Measurements from ENCODE around the gene PRR15L. TPM values are rescaled to one million over a fixed set of nuclear protein-coding genes. Genes with fewer than 3 reads are reported as not detected.

The PRR15L gene
- total and polyA plus RNA-seq, 2 of the 8 experiments (the other 6 are each of a cell fraction or from before 2014, with no cell fraction given): 0.26 to 1.1 TPM

DNA sequence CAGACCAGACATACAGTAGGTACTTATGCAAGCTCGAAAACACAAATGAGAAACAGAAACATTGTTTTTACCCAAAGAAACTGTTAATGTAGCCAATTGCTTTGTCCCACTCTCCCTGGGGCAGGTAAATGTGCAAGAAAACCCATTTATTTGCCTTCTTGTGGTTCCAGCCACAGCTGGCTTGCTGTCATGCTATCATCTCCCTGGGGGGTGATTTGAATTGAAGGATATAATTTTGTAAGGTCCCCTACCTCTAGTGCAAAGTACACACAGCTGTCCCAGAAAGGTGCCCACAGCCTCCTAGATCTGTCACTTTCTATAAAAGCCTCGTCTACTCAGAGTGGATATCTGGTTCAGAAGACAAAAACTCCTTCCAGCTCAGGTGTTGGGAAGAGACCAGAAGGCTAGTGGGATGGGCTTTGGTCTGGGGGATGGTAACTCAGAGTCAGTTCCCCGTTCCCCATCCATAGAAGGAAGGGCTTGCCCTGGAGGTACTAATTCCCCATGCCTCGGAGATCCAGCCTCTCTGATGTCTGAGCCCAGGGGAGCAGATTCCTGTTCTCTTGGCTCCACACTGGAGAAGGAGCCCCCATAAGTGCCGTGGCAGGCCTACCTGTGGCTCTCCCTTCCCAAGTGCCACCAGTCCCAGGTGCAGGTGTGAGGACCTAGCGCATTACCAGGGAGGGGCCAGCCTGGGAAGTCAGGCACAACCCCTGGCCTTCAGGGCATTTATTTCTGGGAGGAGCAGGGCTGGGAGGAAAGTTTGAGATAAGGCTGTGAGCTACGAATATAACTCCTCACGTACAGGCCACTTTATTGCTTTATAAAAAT, 2.4 kb upstream of the PRR15L start:
- Histone ChIP-seq H3K79me2 (ENCODE audit: control insufficient read depth in 1 of 2, insufficient read depth in 2 of 2, low read length in 2 of 2) (no peaks in the 10 kb centered on the region), H3K27ac (ENCODE audit: low read depth, low read length) (no peak overlapping the region), H3K9ac (replicated peaks in 1 of 4; ENCODE audit: extremely low read depth in 1 of 4, low read depth in 3 of 4, low read length in 3 of 4) (no peak overlapping the region), H2BK5ac (ENCODE audit: low read depth, low read length) (no peak overlapping the region), H3K4me3 (ENCODE audit: extremely low read depth in 1 of 4, insufficient read depth in 2 of 4, low read depth in 3 of 4, low read length in 4 of 4) (no peak overlapping the region), H4K91ac (replicated peaks; ENCODE audit: insufficient read length, low read length) (no peak overlapping the region), H3K79me1 (ENCODE audit: low read depth, low read length) (no peaks in the 10 kb centered on the region), H2AK5ac (ENCODE audit: low read depth, low read length) (no peak overlapping the region), H3K23me2 (ENCODE audit: low read depth, low read length) (no peaks in the 10 kb centered on the region; the same call in 1 of the 2 replicates), H3K18ac (ENCODE audit: extremely low read depth, low read length) (no peak overlapping the region), H4K5ac (ENCODE audit: insufficient read length, low read depth, low read length) (no peak overlapping the region), H3K4me2 (ENCODE audit: insufficient read depth in 1 of 2, low read depth in 2 of 2, low read length in 2 of 2) (no peak overlapping the region), H4K20me1 (replicated peaks in 1 of 2; ENCODE audit: control insufficient read depth in 1 of 2, insufficient read depth in 2 of 2, low read length in 2 of 2) (no peaks in the 10 kb centered on the region), H3K14ac (ENCODE audit: insufficient read length) (no peak overlapping the region), H4K8ac (ENCODE audit: extremely low read depth, insufficient read depth, low read length) (no peak overlapping the region), H2BK12ac (ENCODE audit: low read depth, low read length) (no peak overlapping the region), H3K4ac (replicated peaks; ENCODE audit: insufficient read length, low read depth, low read length) (no peak overlapping the region), H3K4me1 (replicated peaks in 1 of 4; ENCODE audit: control insufficient read depth in 3 of 4, insufficient read depth in 4 of 4, low read length in 3 of 4) (peaks cover 0 to 20% (median 17%) of the 10 kb centered on the region in 4 experiments; a peak in 6 of 7 replicates), H2AFZ (ENCODE audit: low read length) (no peak overlapping the region), H2BK20ac (ENCODE audit: low read length) (no peak overlapping the region), H2BK120ac (replicated peaks; ENCODE audit: low read depth, low read length) (no peak overlapping the region), H3K23ac (ENCODE audit: insufficient read length) (no peak overlapping the region), H3K9me3 (ENCODE audit: insufficient read depth in 2 of 2, low read depth in 1 of 2, low read length in 1 of 2) (no peaks in the 10 kb centered on the region), H3K56ac (replicated peaks; ENCODE audit: insufficient read length, low read depth, low read length) (no peak overlapping the region), H3K27me3 (replicated peaks in 1 of 4; ENCODE audit: control insufficient read depth in 3 of 4, extremely low read depth in 1 of 4, insufficient read depth in 3 of 4, low read length in 3 of 4) (no peaks in the 10 kb centered on the region), H2BK15ac (ENCODE audit: low read length) (no peak overlapping the region), H3K36me3 (ENCODE audit: control insufficient read depth in 2 of 4, insufficient read depth in 4 of 4, low read length in 3 of 4) (no peaks in the 10 kb centered on the region)
- TF ChIP-seq MAFK (IDR thresholded peaks at IDR 0.05; ENCODE audit: low read depth, low read length) (no peak), NANOG (IDR thresholded peaks at IDR 0.05; ENCODE audit: insufficient read depth, low read depth, low read length, poor library complexity, severe bottlenecking) (no peak), HDAC6 (IDR thresholded peaks at IDR 0.05; ENCODE audit: low read depth, low read length) (no peak), CTBP2 (IDR thresholded peaks at IDR 0.05; ENCODE audit: borderline replicate concordance, insufficient read depth, insufficient read length, low read length) (no peak), CHD2 (IDR thresholded peaks at IDR 0.05; ENCODE audit: low read length) (no peak), POU5F1 (IDR thresholded peaks at IDR 0.05; ENCODE audit: low read depth, low read length) (no peak), GABPA (IDR thresholded peaks at IDR 0.05; ENCODE audit: borderline replicate concordance, insufficient read depth, low read length) (no peak), BRCA1 (IDR thresholded peaks at IDR 0.05; ENCODE audit: low read depth, low read length) (no peak), SIN3A (conservative IDR thresholded peaks at IDR 0.05 in 1 of 2, IDR thresholded peaks at IDR 0.05 in 1 of 2; ENCODE audit: low read depth in 1 of 2, low read length in 2 of 2) (no peak)
- ChIA-PET CTCF (ENCODE audit: partially characterized antibody) (interaction anchor here (1.3 to 40.5 kb wide), 4 partner anchors 8 to 116 kb away, joined by 3 to 1010 read pairs (median 752); partner anchors contain the start of genes CDK5RAP3, PNPO and PRR15L), POLR2A (ENCODE audit: partially characterized antibody) (interaction anchor here (1.1 to 1.6 kb wide), 2 partner anchors 9 to 11 kb away, joined by 3 to 5 read pairs; partner anchors contain the start of gene CDK5RAP3)
- DNase-seq (ENCODE audit: low read depth in 1 of 2, low spot score in 2 of 2) (no peak), FAIRE-seq (no peak)
- 87% methylated on average over 8 of the region's 8 CpGs; no CpG with 5 or more reads in 1 of the 2 experiments for WGBS, 2 experiments (ENCODE audit: extremely low coverage in 1 of 2, insufficient coverage in 1 of 2, insufficient read length in 1 of 2, insufficient replicate concordance in 2 of 2, low coverage in 1 of 2, low lambda C conversion rate in 2 of 2, missing lambda C conversion rate in 1 of 2)

All from H1 (cell line).